Thoracic aorta (tissue), 2 donors: ENCODE data around the gene ABCB9. TPM values are rescaled to one million over a fixed set of nuclear protein-coding genes. Genes with fewer than 3 reads are reported as not detected.

Experiments
- ATAC-seq: fragments of 150-250 bp; one replicate; pipeline ENCODE4 v1.8.0; 2017; ENCODE audit warnings: low read depth; ENCODE audit not compliant: insufficient number of reproducible peaks, low FRiP score
- DNase-seq: peaks from one replicate; pipeline ENCODE4 v3.0.0-alpha.2; 2020; ENCODE audit warnings: low spot score
- H3K27ac ChIP-seq, 2 donors: fragments of 200-600 bp; sonication (generic); 1 replicate in 1 of 2; 2 replicates in 1 of 2; pipeline ENCODE4 v1.5.1; 2016; ENCODE audit warnings: mild to moderate bottlenecking in 2 of 2, moderate library complexity in 2 of 2
- H3K27me3 ChIP-seq: fragments of 200-600 bp; sonication (generic); replicated peaks from 2 replicates; pipeline ENCODE4 v1.6.0; 2016; ENCODE audit warnings: mild to moderate bottlenecking; ENCODE audit not compliant: insufficient read depth
- H3K36me3 ChIP-seq: fragments of 200-600 bp; sonication (generic); one replicate; pipeline ENCODE4 v1.5.1; 2016
- H3K4me1 ChIP-seq, 2 donors: fragments of 200-600 bp; sonication (generic); 1 replicate in 1 of 2; 2 replicates in 1 of 2; pipeline versions ENCODE4 v1.5.1 to v1.6.0; 2016; ENCODE audit warnings: low read depth in 2 of 2, mild to moderate bottlenecking in 1 of 2; ENCODE audit not compliant: control insufficient read depth in 1 of 2
- H3K4me3 ChIP-seq: fragments of 200-600 bp; sonication (generic); 2 replicates; pipeline ENCODE4 v1.5.1; 2016; ENCODE audit warnings: mild to moderate bottlenecking
- H3K9me3 ChIP-seq: fragments of 200-600 bp; sonication (generic); 2 replicates; pipeline ENCODE4 v1.5.1; 2016
- total RNA-seq, 2 donors: library from RNA; depleted of rRNA; stranded (reverse); fragments of >200 nt; gene quantifications; one replicate each; pipeline versions ENCODE4 v1.1.0 to v1.2.3, GENCODE V29; 2016
- TF ChIP-seq, protein P1 (sequence below): fragments of 200-600 bp; sonication (generic); IDR thresholded peaks from one replicate; pipeline ENCODE4 v1.5.1; 2019; ENCODE audit warnings: antibody characterized with exemption

ABCB9 gene
- total RNA-seq, 2 donors from 2014 or later = 6.3 to 7.0 TPM

DNA sequence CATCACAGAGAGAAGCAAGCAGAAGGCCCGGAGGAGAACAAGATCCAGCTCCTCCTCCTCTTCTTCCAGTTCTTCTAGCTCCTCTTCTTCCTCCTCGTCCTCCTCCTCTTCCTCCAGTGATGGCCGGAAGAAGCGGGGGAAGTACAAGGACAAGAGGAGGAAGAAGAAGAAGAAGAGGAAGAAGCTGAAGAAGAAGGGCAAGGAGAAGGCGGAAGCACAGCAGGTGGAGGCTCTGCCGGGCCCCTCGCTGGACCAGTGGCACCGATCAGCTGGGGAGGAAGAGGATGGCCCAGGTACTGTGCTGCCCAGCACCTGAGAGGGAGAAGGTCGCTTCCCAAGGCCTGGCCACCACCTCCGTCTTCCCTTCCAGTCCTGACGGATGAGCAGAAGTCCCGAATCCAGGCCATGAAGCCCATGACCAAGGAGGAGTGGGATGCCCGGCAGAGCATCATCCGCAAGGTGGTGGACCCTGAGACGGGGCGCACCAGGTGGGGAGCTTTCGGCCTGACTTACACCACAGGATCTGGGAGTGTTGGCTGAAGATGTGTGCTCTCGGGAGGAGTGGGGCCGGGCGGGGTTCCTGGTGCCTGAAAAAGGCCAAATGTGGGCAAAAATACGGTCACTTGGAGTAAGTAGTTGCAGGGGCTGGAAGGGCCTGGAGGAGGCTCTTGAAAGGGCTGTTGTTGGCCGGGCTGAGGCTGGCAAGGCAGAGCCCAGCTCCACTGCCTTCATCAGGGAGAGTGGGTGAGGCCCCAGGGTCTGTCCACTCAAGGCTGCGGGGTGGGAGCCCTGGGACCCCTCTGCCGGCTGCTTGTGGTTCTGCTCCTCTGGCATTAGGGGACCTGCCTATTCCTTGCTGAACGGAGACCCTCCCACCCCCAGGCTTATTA is 15.6 kb upstream of the ABCB9 start:
- TF ChIP-seq, protein P1, sequence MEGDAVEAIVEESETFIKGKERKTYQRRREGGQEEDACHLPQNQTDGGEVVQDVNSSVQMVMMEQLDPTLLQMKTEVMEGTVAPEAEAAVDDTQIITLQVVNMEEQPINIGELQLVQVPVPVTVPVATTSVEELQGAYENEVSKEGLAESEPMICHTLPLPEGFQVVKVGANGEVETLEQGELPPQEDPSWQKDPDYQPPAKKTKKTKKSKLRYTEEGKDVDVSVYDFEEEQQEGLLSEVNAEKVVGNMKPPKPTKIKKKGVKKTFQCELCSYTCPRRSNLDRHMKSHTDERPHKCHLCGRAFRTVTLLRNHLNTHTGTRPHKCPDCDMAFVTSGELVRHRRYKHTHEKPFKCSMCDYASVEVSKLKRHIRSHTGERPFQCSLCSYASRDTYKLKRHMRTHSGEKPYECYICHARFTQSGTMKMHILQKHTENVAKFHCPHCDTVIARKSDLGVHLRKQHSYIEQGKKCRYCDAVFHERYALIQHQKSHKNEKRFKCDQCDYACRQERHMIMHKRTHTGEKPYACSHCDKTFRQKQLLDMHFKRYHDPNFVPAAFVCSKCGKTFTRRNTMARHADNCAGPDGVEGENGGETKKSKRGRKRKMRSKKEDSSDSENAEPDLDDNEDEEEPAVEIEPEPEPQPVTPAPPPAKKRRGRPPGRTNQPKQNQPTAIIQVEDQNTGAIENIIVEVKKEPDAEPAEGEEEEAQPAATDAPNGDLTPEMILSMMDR = no peak
- peak overlapping the region; percentile 93 for H3K4me3 ChIP-seq
- peak overlapping the region; percentile 82 to 89 for H3K27ac ChIP-seq
- H3K4me1 ChIP-seq = peaks cover 44 to 78% of the 10 kb centered on the region in 2 donors
- DNase-seq (no peak), ATAC-seq (no peak)
- H3K9me3 ChIP-seq = no peaks in the 10 kb centered on the region
- no peaks in the 10 kb centered on the region for H3K36me3 ChIP-seq
- no peaks in the 10 kb centered on the region for H3K27me3 ChIP-seq

DNA sequence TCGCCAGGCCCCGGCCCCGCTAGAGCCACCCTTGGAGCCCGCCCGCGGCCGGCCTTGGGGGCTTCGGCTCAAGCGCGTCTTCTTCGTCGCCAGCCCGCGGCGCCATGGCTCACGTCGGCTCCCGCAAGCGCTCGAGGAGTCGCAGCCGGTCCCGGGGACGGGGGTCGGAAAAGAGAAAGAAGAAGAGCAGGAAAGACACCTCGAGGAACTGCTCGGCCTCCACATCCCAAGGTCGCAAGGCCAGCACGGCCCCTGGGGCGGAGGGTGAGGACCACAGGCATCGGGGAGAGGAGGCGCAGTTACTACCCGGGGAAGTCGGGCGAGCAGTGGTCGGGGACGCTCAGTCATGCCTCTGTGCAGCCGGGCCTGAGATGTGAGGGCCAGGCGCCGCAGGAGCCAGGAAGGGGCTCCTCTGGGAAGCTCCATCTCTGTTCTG is 14.8 kb upstream of the ABCB9 start:
- ATAC-seq = no peak
- H3K27ac ChIP-seq = peak overlapping the region; percentile 82 to 89

DNA sequence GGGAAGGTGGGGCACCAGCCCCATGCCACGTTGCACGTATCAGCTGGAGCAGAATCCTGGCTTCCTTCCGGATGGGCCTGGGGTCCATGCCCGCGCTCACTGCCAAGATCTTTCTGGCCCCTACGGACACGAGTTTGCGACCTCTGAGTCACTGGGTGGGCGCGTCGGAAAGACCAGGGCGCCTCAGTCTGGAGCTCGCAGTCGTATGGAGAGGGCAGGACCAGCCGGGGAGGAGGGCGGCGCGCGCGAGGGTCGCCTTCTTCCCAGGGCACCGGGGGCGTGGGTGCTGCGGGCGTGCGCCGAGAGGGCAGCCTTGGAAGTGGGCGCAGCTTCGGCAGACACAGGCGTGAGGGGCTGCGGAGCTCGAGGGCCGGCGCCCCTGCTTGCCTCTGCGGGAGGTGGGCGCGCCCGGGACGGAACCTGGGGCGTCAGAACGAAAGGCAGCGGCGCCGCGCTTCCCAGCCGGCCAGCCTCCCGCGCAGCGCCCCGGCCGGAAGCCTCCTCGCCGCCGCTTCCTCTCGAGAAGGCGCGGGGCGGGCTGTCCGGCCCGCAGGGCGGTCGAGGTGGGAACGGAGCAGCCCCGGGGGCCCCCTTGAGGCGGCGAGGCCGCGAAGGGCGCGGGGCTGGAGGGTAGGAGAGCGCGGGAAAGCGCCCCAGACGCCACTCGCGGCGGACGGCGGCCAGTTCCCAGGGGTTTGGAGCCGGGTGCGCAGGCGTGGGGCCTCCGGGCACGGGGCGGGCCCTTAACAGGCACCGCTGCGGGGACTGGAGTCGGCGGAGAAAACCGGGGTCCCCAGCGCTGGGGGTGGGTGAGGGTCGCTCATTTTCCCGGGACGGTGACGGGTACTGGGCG is 14.1 kb upstream of the ABCB9 start, which contains the start of gene ARL6IP4:
TSS of gene ARL6IP4 (plus strand) at position 499 of the 853 bp plus-strand sequence. CDS start 459 bp downstream, outside the sequence.
- no peak for ATAC-seq
- DNase-seq = no peak
- peak within 1 kb of the TSS; percentile 93 for H3K4me3 ChIP-seq
- no peaks in the 10 kb centered on the region for H3K27me3 ChIP-seq
- no peaks in the 10 kb centered on the region for H3K9me3 ChIP-seq
- TF ChIP-seq, protein P1 = no peak
- peaks cover 52 to 91% of the 10 kb centered on the region in 2 donors for H3K4me1 ChIP-seq
- peak within 1 kb of the TSS; percentile 82 to 89 for H3K27ac ChIP-seq
- H3K36me3 ChIP-seq = no peaks in the 10 kb centered on the region

More for the DNA sequence above, 14.8 kb upstream of the ABCB9 start:
- H3K36me3 ChIP-seq = no peaks in the 10 kb centered on the region
- H3K4me1 ChIP-seq = peaks cover 48 to 86% of the 10 kb centered on the region in 2 donors
- no peaks in the 10 kb centered on the region for H3K27me3 ChIP-seq
- H3K9me3 ChIP-seq = no peaks in the 10 kb centered on the region
- no peak for DNase-seq
- TF ChIP-seq, protein P1 = no peak
- H3K4me3 ChIP-seq = peak overlapping the region; percentile 93

DNA sequence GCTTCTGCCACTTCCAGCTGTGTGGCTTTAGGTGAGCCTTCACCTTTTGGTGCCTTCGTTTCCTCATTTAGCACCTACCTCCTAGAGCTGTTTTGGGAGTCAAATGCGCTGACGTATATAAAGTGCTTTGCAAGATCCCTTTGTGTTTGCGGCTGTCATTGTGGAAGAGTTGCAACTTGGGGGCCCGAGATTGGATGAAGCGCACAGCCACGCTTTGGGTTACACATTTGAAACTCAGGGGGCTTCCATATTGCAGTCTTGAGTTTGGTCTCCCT is 13.6 kb upstream of the ABCB9 start:
- DNase-seq (no peak), ATAC-seq (no peak)
- Histone ChIP-seq H3K4me3 (peak overlapping the region; percentile 93), H3K36me3 (no peaks in the 10 kb centered on the region), H3K27me3 (no peaks in the 10 kb centered on the region), H3K27ac (peak overlapping the region; percentile 82 to 89), H3K4me1 (peaks cover 49 to 87% of the 10 kb centered on the region in 2 donors), H3K9me3 (no peaks in the 10 kb centered on the region)
- TF ChIP-seq, protein P1 = no peak
